SH-SY5Y (cell line): Measurements from ENCODE around the gene NCAM1.

Source experiments
- GATA2 ChIP-seq: IDR thresholded peaks from 2 replicates; pipeline ENCODE4 v1.6.1; 2011; ENCODE audit warnings: mild to moderate bottlenecking, low read depth, low read length
- GATA3 ChIP-seq: IDR thresholded peaks from 2 replicates; pipeline ENCODE4 v1.6.1; 2011; ENCODE audit warnings: low read depth, mild to moderate bottlenecking, low read length, moderate library complexity

GRCh38 chr11:113023986-113024385 is 62.8 kb downstream of the NCAM1 start:
- TF ChIP-seq GATA3 (no peak), GATA2 (no peak)
